Stimulated activated CD4-positive, alpha-beta T cell treated with anti-CD3 and anti-CD28 coated beads, TNF-alpha, amount 100 ng/mL, for 4 hours (primary cell): Measurements from ENCODE around the gene KIF5C.
A peak's percentile ranks its signal among the peaks of the same experiment; 100 is the strongest.

Source experiments
- DNase-seq, 3 experiments: peaks; one replicate each; pipeline ENCODE4 v3.0.0-alpha.2; 2020; ENCODE audit warnings: low read depth in 3 of 3

The KIF5C gene

DNA sequence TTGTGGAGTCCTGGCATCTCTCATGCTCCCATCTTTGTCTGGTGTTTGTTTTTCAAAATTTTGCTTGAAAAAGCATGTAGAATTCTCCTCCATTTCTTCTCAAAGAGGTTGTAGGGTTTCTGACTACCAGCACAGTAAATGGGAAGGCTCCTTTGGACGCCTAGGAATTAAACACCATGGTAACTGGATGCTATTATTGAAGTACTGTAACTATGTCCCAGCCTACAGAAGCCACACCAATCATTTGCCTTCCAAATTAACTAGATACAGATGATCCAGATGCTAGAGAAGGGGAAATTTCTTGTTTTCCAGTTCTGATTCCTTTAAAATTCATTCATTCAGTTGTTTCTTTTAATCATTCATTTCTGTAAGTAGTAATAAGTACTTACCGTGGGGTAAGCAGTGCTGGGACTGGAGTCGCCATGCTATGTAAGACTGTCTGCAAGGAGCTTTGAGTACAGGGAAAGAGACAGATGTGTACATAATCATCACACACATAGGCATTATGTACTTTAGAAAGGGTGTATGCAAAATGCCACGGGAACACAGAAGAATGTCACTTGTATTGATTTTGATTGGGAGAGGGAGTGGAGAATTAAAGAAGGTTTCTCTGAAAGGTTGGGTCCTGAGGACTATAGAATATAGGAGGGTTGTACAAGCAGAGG is 49.6 kb downstream of the KIF5C start:
- no peak for DNase-seq

DNA sequence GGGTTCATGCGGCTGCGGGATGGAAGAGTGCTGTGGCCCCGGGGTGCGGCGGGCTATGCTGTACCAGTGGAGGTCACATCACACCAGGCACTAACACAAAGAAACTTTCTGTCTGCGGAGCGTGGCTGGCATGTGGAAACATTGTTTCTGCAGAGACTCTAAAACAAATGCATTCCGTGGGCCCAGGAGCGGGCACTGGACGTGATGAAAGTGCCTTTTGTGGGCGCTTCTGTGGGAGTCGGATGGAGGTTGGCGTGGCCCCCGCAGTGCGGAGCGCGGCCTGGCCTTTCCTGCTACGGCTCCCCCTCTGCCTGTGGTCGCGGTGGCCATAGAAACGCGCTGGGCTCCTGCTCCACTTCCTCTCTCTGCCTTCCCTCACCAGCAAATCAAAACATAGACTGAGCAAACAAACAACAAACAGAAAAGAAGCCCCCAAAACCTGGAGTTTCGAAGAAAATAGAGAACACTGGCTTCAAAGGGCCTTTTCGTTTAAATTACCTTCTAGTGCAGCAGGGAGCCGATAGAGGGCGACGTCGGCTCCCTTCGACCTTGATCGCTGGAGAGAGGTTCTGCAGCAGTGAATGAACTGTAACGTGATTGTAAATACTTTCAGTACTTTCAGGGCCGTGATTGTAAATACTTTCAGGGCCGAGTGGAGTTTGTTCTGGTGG is 51.4 kb downstream of the KIF5C start:
- peak in 1 of 3 experiments; percentile 27 for DNase-seq

- no peak for DNase-seq
Measured at GRCh38 chr2:148926981-148927401, 52.0 kb downstream of the KIF5C start.

DNA sequence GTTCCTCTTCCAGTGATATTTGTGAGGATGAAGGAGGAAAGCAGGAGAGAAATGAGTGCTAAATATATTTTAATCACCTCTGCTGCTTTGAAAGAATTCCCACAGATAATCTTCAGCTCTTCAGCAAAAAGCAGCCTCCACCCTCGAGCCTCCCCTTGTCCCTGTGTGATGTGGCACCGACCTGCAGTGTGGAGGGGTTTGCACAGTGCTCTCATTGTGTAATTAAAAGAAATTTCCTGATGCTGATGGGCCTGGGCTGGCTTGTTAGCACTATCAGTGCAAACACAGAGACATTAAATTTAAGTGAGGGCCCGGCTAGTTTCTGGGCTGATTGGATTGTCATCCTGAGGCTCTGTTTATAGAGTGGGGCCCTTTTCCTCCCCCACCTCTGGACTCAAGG is 53.4 kb downstream of the KIF5C start:
- DNase-seq: no peak

GRCh38 chr2:148930046-148930775 is 55.2 kb downstream of the KIF5C start:
- DNase-seq: no peak

DNA sequence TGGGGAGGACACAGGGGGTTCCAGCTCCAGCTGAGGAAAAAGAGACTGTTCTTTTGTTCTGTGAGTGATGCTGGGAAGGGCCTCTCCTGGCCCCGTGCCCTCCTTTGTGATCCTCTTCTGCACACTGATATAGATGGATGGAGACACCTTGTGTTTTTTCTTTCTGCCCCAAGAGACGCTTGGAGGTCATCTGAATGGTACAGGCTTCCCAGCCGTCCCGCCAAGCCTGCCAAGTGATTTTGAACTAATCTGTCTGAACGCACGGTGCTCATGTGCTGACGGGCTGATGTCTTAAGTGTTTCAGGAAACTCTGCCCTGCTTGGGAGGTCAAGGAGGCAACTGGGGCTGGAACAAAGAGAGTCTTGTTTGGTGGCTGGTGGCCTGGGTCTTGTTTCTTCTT is 57.5 kb downstream of the KIF5C start:
- no peak for DNase-seq

DNA sequence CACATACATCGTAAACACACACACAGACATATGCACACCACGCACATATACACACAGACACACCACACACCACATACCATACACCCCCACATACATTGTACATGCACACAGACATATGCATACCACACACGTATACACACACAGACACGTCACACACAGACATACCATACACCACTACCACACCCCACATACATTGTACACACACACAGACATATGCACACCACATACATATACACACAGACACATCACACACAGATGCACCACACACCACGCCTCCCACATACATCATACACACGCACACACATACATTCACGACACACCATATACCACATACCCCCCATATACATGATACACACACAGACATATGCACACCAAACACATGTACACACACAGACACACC is 58.4 kb downstream of the KIF5C start:
- no peak for DNase-seq

DNA sequence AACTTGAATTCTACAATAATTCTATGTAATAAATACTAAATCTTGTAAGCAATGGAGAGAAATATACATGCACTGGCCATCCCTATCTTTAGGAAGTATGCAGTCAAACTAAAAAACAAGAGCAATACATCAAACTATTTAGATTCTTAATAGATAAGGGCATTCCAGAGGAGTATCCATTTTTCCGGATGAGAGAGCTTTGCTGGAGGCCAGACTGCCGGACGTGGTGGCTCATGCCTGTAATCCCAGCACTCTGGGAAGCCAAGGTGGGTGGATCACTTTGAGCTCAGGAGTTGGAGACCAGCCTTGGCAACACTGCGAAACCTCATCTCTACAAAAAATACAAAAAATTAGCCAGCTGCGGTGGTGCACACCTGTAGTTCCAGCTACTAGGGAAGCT is 60.8 kb downstream of the KIF5C start:
- DNase-seq: no peak

DNA sequence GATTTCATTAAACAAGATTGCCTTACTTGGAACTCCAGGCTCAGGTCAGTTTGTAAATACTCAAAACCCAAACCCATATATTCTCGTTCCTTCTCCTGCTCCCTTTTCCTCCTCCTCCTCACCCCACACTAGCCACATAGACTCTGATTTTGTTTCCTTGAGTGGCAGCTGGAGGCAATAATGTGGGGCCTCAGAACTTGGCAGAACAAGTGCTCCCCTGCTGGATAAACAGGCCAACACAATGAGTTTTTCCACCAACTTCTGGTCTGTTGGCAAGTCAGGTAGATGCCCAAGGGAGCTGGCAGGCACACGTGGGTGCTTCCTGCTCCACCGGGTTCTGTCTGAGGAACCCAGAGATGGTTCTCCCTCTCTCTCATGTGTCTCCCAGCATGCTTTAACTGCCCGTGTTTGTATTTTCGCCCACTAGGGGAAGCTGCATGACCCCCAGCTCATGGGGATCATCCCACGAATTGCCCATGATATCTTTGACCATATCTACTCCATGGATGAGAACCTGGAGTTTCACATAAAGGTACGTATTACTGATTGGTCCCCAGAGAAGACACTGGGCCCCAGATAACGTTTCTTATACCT is 61.9 kb downstream of the KIF5C start:
- no peak for DNase-seq

GRCh38 chr2:148939271-148939670 is 64.2 kb downstream of the KIF5C start:
- DNase-seq: no peak

DNA sequence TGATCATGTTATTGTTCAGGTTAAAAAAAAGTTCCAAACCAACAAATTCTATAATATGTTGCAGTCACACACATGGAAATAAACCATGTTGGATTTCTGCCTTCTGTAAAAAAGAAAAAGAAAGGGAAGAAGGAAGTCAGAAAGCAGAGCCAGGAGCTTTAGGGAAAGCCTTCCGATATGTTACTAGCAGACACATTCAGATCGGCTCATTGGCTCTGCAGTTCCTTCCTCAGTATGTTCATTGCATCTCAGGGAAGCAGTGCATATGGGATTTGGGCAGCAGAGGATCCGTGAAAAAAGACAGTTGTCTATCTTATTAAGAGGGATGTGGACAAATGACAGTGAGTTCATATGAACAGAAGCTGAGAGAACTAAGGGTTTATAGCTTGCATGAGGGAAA is 68.1 kb downstream of the KIF5C start:
- DNase-seq: no peak

GRCh38 chr2:148944536-148944935 is 69.5 kb downstream of the KIF5C start:
- no peak for DNase-seq

- no peak for DNase-seq
Measured at GRCh38 chr2:148947299-148947698, 72.3 kb downstream of the KIF5C start.

- no peak for DNase-seq
Measured at GRCh38 chr2:148948868-148949267, 73.8 kb downstream of the KIF5C start.

DNA sequence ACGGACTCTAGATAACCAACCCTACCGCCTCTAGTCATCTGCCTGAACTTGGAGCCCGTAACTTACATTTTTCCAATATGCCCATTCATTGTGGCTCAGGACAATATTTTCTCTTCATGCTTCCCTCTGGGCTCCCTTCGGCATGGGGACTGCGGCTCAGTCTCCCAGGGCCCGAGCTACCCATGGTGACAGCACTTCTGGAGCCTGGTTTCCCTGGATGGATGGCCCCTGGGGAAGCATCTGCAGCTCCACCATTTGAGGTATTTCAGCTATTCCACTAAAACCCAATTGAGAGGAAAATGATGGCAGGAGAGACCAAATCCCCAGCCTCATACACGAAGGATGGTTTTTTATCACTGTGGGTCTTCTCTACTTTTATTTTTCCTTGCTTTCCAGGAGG is 74.3 kb downstream of the KIF5C start:
- DNase-seq: no peak

GRCh38 chr2:148952621-148953020 is 77.6 kb downstream of the KIF5C start:
- DNase-seq: no peak

DNA sequence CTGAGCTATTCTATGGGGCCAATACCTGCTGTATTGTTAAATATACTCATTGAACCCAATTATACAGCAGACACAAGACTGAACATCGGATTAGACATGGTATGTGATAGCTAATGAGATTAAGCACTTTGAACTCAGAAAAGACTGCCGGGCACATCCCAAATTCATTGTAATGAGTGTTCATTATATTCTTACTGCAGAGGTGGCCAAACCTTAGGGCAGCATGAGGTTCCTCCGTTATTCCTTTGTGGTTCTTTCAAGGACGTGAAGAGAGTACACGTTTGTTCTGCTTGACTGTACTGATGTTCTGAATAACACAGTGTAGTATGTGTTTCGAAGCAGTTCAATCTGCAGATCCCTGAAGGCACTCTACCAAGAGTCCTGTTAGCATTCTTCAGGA is 78.4 kb downstream of the KIF5C start:
- DNase-seq: no peak

DNA sequence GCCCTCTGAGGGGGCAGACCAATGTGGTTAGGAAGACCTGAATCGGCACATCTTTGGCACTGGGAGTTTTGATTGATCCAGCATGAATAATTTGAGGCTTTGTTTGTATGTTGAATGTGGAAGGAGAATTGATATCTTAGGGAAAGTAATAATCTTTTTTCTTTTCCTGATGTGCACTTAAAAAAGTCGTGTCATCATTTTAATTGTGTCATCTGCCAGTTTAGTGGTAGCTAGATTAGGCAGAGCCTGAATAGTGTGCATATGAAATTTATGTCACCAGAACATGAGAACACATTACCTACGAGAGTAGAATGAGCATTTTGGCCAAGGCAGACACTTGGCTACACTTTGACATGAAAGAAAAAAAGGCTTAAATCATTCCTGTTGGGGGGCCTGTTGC is 79.5 kb downstream of the KIF5C start:
- DNase-seq: no peak

DNA sequence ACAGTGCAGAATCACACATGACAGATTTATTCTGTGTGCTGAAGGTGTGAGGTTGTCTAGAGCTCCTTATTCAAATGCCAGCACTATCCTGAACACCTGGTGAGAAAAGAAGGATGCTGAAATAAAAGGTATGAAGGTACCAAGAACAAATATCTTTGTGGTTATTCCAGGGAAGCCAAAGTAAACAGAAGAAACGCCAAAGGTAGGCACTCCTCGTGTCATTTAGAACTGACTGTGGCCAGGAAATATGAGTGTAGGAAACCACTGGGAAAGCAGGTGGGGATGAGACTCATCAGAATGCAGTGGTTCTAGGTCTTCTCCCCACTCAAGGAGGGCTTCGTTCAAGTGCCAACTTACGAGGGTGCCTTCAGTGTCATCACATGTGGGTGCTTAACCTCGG is 80.8 kb downstream of the KIF5C start:
- DNase-seq: no peak

- no peak for DNase-seq
Measured at GRCh38 chr2:148957023-148957422, 82.0 kb downstream of the KIF5C start.

DNA sequence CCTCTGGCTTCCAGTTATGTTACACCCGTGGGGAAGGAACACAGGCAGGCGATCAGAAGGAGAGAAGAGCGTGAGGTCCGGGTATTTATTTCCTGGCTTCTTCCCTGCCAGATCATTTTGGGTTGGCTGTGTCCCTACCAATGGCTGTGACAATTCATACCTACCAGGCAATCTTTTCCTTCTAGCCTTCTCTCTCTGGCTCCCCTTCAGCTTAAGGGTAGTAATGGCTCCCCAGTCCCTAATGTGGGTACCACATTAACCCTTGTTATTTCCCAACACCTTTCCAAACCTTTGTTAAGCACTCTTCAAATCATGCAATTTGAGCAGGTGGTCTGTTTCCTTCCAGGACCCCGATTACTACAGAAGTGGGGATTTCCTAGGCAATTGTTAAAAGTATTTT is 84.7 kb downstream of the KIF5C start:
- no peak for DNase-seq

DNA sequence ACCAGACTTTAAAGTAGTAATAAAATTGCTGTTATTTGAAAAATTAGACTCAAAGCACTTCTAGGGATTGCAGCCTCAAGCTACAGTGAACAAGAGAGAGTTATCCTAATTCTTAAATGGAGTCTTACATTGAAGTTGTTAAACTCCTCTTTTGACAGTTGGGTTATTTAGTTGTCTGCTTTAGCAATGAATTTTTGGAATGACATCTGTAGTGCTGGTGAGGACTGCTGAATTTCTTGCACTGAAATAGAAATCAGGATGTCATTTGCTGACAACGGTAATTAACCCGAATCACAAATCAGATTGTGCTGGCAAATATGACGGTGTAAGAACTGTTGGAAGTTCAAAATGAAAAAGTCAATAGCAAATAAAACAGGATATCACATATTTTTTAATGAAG is 85.5 kb downstream of the KIF5C start:
- no peak for DNase-seq

DNA sequence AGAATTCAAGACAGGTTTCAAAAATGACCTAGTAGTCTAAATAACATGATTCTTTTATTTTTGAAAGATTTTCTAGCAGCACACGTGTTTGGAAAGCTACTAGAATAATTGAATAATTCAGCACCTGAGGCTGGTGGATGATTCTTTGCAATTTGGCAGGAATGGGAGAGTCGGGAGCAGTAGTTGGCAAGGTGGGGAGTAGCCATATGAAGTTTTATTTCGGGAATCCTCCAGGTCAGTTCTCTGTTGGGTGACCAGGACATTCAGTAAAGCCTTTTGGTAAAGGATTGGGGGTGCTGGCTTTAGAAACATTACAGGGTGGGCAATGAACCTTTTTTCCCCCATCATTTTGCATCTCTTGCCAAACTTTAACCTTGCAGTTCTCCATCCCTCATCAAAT is 88.4 kb downstream of the KIF5C start:
- no peak for DNase-seq
